Stimulated activated CD4-positive, alpha-beta T cell treated with anti-CD3 and anti-CD28 coated beads, Interleukin-2, amount 100 ng/mL, for 24 hours (primary cell): Measurements from ENCODE around the gene PKP3.
A peak's percentile ranks its signal among the peaks of the same experiment; 100 is the strongest.

Source experiments
- DNase-seq, 2 donors: peaks; one replicate each; pipeline ENCODE4 v3.0.0-alpha.2; 2020

The PKP3 gene

GRCh38 chr11:447923-448731 lies 54.1 kb downstream of the PKP3 start:
- peak; percentile 97 to 99 for DNase-seq

GRCh38 chr11:449889-450808 lies 56.1 kb downstream of the PKP3 start, which contains the start of gene PTDSS2:
Gene PTDSS2 (plus strand): TSS chr11:450279. CDS start chr11:450456, 177 bp downstream.
- peak; percentile 95 for DNase-seq

- peak; percentile 72 to 75 for DNase-seq
These were observed 56.9 kb downstream of the PKP3 start for GRCh38 chr11:450809-451451.

- no peak for DNase-seq
These were observed 57.7 kb downstream of the PKP3 start for GRCh38 chr11:451738-452137.

- DNase-seq, result no peak
These were observed 58.3 kb downstream of the PKP3 start for GRCh38 chr11:452203-452744.

- no peak for DNase-seq
These were observed 59.0 kb downstream of the PKP3 start for GRCh38 chr11:452916-453527.

GRCh38 chr11:453564-453963 lies 59.6 kb downstream of the PKP3 start:
- DNase-seq, result no peak

- DNase-seq, result no peak
These were observed 60.0 kb downstream of the PKP3 start for GRCh38 chr11:454043-454442.
